ENCODE results near the gene FBXO47. TPM values are rescaled to one million over a fixed set of nuclear protein-coding genes. Genes with fewer than 3 reads are reported as not detected.
"Not testable (repeated sequence)": the region's sequence is repeated elsewhere in the genome, so short reads cannot be mapped to it uniquely, and the experiment has no call there.

The FBXO47 gene
- total RNA-seq, 4 donors from 2014 or later, result 0.26 TPM; not detected in 3

- intact Hi-C loops (cut with DNase I), result no loop called here
- no peak for DNase-seq (ENCODE audit: extremely low spot score)
- no peak for TF ChIP-seq EP300 (IDR thresholded peaks at IDR 0.05)
- no peak for TF ChIP-seq CTCF (IDR thresholded peaks at IDR 0.05)
- no peak for TF ChIP-seq POLR2A (IDR thresholded peaks at IDR 0.05; ENCODE audit: low read depth)
- no peak for TF ChIP-seq POLR2AphosphoS5 (IDR thresholded peaks at IDR 0.05)
These were observed 8.4 kb downstream of the FBXO47 start for GRCh38 chr17:38958756-38959155.

GRCh38 chr17:38958326-38958725 lies 8.9 kb downstream of the FBXO47 start:
- H3K27ac ChIP-seq (replicated peaks in 1 of 4), result peak overlapping the region; percentile 15 to 75 (median 52)
- no peak for DNase-seq (ENCODE audit: extremely low spot score)
- intact Hi-C loops (cut with DNase I), result no loop called here
- no peaks in the 10 kb centered on the region for H3K9me3 ChIP-seq
- TF ChIP-seq POLR2A (IDR thresholded peaks at IDR 0.05; ENCODE audit: low read depth) (no peak), CTCF (IDR thresholded peaks at IDR 0.05) (no peak), EP300 (IDR thresholded peaks at IDR 0.05) (no peak), POLR2AphosphoS5 (IDR thresholded peaks at IDR 0.05) (no peak)
- H3K27me3 ChIP-seq, result no peaks in the 10 kb centered on the region
- H3K4me1 ChIP-seq, result peaks cover 0 to 23% (median 14%) of the 10 kb centered on the region in 4 donors
- no peak overlapping the region for H3K4me3 ChIP-seq
- H3K36me3 ChIP-seq, result no peaks in the 10 kb centered on the region
- 0% methylated on average over 1 of the region's 1 CpG for WGBS

More at GRCh38 chr17:38958756-38959155, 8.4 kb downstream of the FBXO47 start:
- no peaks in the 10 kb centered on the region for H3K9me3 ChIP-seq
- peaks cover 0 to 23% (median 14%) of the 10 kb centered on the region in 4 donors for H3K4me1 ChIP-seq
- H3K27me3 ChIP-seq, result no peaks in the 10 kb centered on the region
- no peaks in the 10 kb centered on the region for H3K36me3 ChIP-seq
- H3K27ac ChIP-seq (replicated peaks in 1 of 4), result peak overlapping the region in 3 of 4 donors; percentile 44 to 75 (median 61)
- no peak overlapping the region for H3K4me3 ChIP-seq

- intact Hi-C loops (cut with DNase I); DNase-seq (ENCODE audit: extremely low spot score): not testable (repeated sequence)
- 87% methylated on average over 7 of the region's 7 CpGs for WGBS
These were observed 13.4 kb downstream of the FBXO47 start for GRCh38 chr17:38953800-38954199.

GRCh38 chr17:38947189-38947588 lies 20.0 kb downstream of the FBXO47 start:
- no peaks in the 10 kb centered on the region for H3K9me3 ChIP-seq

More at GRCh38 chr17:38953800-38954199, 13.4 kb downstream of the FBXO47 start:
- not testable (repeated sequence) for H3K27ac ChIP-seq (replicated peaks in 1 of 4); H3K27me3 ChIP-seq; H3K36me3 ChIP-seq; H3K9me3 ChIP-seq; H3K4me3 ChIP-seq
- H3K4me1 ChIP-seq, result peaks cover 0 to 11% (median 7%) of the 10 kb centered on the region in 4 donors

GRCh38 chr17:38943607-38944006 lies 23.6 kb downstream of the FBXO47 start:
- 65% methylated on average over 8 of the region's 8 CpGs for WGBS
- H3K9me3 ChIP-seq, result no peaks in the 10 kb centered on the region
- intact Hi-C loops (cut with DNase I), result no loop called here
- no peak overlapping the region for H3K27ac ChIP-seq (replicated peaks in 1 of 4)
- H3K4me1 ChIP-seq, result peaks cover 0 to 15% (median 13%) of the 10 kb centered on the region in 4 donors
- no peaks in the 10 kb centered on the region for H3K27me3 ChIP-seq
- TF ChIP-seq POLR2A (IDR thresholded peaks at IDR 0.05; ENCODE audit: low read depth) (no peak), CTCF (IDR thresholded peaks at IDR 0.05) (no peak), POLR2AphosphoS5 (IDR thresholded peaks at IDR 0.05) (no peak), EP300 (IDR thresholded peaks at IDR 0.05) (no peak)
- no peak for DNase-seq (ENCODE audit: extremely low spot score)
- H3K36me3 ChIP-seq, result no peaks in the 10 kb centered on the region
- H3K4me3 ChIP-seq, result no peak overlapping the region

More at GRCh38 chr17:38947189-38947588, 20.0 kb downstream of the FBXO47 start:
- intact Hi-C loops (cut with DNase I), result no loop called here
- 87% methylated on average over 2 of the region's 2 CpGs for WGBS
- Histone ChIP-seq H3K4me3 (no peak overlapping the region), H3K27me3 (no peaks in the 10 kb centered on the region), H3K36me3 (no peaks in the 10 kb centered on the region), H3K27ac (replicated peaks in 1 of 4) (no peak overlapping the region), H3K4me1 (peaks cover 0 to 15% (median 13%) of the 10 kb centered on the region in 4 donors)
- TF ChIP-seq CTCF (IDR thresholded peaks at IDR 0.05) (no peak), POLR2A (IDR thresholded peaks at IDR 0.05; ENCODE audit: low read depth) (no peak), POLR2AphosphoS5 (IDR thresholded peaks at IDR 0.05) (no peak), EP300 (IDR thresholded peaks at IDR 0.05) (no peak)
- no peak for DNase-seq (ENCODE audit: extremely low spot score)

All from esophagus muscularis mucosa (tissue), 4 donors.